Activated CD4-positive, alpha-beta T cell treated with anti-CD3 and anti-CD28 coated beads for 1 hour (primary cell): ENCODE data around the gene TFDP2.
"Not testable (repeated sequence)": the region's sequence is repeated elsewhere in the genome, so short reads cannot be mapped to it uniquely, and the experiment has no call there.

Experiments
- DNase-seq: peaks from one replicate; pipeline ENCODE4 v3.0.0-alpha.2; 2020

Gene TFDP2

DNA sequence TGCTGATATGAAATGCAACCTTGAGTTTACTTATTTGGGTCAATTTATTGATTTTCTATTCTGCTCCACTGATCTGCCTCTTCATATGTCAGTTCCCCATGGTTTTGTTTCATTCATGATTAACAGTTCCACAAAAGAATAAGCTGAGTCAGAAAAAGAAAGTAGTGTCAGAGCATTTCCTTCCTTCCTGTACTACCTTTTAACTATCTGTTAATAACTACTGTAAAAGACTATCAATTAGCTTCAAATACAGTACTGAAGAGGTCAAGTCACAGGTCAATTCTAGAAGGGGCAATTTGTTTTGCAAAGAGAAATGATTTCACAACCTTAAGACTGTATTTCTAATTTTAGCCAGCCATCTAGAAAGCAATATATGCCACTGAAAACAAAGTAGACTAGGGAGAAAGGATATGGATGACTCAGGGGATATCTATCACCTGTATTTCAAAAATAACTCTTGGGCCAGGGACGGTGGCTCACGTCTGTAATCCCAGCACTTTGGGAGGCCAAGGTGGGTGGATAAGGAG is 129.5 kb downstream of the TFDP2 start:
- no peak for DNase-seq

DNA sequence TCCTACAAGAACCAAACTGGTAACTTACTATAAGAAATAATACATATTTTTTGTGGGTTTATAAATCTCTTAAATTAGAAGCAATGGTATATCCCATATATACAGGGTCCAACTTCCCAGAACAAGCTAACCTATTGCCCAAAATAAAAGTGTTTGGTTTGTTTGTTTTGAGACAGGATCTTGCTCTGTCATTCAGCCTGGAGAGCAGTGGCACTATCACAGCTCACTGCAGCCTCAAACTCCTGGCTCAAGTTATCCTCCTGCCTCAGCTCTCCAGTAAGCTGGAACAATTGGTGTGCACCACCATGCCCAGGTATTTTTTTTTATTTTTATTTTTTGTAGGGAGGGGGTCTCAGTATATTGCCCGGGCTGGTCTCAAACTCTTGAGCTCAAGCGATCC is 135.4 kb downstream of the TFDP2 start:
- no peak for DNase-seq

DNA sequence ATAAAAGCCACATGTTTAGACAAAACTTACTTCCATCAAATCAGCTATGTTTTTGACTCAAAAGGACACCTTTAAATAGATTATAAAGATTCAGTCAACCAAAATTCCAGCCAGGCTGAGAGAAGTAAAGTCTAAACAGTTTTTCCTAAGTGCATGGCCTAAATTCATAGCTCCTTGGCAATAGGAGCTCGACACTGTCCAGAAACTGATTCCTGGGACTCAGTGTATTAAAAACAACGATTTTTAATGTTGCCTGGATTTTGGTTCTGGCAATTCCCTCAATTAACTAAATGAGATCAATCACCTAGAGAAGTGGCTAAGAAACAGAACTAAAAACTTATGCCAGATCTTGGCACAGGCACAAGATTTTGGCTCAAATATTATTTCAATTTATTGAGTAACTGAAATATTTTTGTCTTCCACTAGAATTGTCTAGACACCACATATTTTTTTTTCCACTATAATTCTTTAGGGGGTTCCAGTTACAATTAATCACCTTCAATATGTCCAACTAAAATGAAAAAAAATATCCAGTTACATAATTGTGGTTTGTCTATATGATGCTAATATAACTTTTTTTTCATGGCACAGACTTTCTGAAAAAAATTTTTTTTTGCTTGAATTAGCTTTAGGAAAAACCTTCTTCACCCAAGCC is 135.9 kb downstream of the TFDP2 start:
- DNase-seq = no peak

DNA sequence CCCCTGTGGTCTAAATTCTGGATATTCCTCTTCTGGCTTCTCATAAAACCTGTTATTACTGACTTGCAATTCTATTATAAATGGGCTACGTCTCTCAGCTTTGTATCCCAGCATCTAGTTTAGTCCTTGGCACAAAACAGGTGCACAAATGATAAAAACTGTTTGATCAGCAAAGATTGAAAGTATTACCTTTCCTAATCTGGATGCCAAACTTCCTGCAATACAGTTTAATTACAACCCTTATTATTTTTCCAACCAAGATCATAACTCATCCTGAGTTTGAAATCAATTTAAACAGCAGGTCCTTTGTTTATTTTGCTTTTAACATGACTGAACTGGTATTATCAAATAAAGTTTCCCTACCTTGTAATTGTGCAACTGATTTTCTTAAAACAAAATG is 140.3 kb downstream of the TFDP2 start:
- DNase-seq = no peak

DNA sequence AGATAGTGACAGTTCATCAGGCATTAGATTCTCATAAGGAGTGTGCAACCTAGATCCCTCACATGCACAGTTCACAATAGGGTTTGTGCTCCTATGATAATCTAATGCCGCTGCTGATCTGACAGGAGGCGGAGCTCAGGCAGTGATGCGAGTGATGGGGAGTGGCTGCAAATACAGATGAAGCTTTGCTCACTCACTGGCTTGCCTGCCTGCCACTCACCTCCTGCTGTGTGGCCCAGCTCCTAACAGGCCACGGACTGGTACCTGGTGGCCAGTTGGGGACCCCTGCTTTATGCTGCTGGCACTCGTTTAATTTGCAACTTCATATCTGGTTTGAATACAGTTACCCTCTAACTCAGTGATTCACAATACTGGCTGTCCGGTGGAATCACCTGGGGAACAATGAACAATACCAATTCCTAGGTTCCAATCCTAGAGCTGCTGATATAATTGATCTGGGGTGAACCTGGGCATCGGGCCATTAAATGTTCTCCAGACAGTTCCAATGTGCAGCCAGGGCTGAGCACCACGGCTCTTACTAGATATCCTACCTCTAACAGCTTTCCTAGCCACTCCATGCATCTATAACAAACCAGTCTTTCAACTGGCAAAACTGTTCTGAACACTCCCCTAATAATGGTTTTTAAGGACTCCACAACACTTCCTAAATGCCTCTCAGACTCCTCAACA is 141.5 kb downstream of the TFDP2 start:
- no peak for DNase-seq

DNA sequence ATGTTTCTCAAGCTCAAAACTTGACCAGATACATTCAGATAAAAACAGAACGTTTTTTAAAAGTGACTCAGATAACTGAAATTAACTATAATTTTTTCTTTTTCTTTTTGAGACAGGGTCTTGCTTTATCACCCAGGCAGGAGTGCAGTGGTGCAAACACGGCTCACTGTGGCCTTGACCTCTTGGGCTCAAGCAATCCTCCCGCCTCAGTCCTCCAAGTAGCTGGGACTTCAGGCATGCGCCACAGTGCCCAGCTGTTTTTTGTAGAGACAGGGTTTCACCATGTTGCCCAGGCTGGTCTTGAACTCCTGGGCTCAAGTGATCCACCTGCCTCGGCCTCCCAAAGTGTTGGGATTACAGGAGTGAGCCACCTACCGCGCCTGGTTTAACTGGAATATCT is 144.4 kb downstream of the TFDP2 start:
- DNase-seq = not testable (repeated sequence)

DNA sequence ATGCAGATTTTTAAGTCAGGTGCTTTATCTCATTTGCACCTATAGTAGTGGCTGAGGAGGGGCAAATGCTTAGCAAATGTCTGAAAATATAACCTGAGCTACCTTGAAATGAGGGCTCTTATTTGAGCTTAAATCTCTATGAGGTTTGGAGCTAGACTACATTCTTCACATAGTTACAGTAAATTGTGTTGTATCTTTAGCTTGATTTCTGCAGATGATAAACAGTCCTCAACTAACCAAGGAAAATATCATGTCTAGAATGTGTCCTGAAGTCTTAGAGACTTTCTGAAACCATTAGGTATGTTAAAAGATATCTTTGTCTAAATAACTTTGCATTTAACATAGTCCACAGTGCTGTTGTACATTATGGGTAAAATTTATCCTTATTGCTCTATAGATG is 145.3 kb downstream of the TFDP2 start:
- DNase-seq = no peak

DNA sequence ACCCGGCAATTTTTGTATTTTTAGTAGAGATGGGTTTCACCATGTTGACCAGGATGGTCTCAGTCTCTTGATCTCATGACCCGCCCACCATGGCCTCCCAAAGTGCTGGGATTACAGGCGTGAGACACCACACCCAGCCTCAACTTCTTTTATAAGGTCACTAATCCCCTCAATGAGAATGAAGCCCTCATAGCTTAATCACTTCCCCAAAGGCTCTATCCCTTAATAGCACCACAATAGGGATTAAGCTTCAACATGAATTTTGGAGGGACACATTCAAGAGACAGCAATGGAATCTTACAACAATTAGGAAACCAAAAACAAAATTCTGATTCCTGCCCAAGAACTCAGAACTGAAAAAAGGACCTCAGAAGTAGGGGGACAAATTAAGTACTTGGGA is 146.1 kb downstream of the TFDP2 start:
- no peak for DNase-seq

DNA sequence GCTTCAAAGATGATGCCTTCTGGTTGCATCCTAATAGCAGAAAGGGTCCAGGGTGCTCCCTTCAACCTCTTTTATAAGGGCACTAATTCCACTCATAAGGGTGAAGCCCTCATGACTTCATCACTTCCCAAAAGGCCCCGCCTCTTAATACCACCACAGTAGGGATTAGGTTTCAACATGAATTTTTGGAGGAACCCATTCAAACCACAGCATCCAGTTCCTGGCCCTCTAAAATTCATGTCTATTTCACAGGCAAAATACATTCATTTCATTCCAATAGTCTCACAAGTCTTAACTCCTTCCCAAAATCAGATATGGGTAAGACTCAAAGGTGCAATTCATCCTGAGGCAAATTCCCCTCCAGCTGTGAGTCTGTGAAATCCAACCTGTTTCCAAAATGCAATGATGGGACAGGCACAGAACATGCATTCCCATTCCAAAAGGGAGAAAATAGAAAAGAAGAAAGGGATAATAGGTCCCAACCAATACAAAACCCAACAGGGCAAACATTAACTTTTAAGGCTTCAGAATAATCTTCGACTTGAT is 148.9 kb downstream of the TFDP2 start:
- DNase-seq = no peak

DNA sequence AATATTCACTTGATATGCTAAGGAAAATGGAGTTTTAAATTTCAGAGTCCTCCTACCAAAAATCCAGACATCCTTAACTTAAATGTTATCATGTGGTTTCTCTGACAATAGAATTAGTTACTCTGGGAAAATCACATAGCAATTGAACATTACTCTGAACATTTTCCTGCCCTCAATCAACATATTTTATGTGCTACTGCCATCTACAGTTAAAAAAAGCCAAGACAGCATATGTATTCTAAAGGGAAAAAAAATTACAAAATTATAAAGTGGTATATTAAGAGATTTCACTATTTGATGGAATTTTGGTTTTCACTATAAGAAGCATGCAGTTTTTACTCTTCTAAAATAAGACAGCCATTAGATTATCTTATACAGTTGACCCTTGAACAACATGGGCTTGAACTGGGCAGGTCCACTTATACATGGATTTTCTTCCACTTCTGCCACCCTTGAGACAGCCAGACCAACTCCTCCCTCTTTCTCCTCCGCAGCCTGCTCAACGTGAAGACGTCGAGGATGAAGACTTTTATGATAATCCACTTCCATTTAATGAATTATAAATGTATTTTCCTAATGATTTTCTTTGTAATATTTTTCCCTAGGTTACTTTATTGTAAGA is 150.6 kb downstream of the TFDP2 start:
- no peak for DNase-seq

DNA sequence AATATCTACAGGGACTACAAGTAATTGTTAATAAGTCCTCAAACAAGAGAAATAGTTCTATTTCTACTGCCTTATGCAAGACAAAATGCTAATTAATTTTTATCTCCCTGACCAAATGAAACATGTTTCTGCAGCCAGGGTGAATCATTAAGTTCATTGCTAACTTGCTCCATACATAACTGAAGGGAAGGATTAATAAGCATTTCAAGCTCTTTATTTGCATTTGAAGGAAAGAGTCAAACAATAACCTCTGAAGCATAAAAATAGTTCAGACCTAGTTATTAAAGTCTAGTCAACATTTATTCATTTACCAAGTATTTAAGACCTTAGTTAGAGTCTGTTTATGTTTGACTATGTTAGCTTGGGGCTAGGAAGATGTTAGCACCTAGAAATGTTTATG is 152.9 kb downstream of the TFDP2 start:
- DNase-seq = no peak

DNA sequence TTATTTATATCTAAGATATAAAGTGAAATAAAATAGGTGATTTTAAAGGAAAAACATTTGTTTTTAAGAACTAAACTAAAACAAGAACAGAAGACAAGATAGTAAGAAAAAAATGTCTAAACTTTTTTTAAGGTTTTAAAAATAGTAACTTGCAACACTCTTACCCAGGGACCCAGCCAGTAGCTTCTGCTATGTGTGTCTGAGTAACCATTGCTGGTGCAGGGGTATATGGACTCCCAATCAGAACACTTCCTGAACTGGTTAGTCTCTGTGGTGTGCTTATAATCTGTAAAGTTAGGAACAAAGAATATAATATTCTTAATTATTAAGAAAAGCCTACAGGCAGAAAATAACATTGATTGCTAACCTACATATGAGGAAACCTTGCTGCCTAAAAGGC is 154.5 kb downstream of the TFDP2 start:
- no peak for DNase-seq

DNA sequence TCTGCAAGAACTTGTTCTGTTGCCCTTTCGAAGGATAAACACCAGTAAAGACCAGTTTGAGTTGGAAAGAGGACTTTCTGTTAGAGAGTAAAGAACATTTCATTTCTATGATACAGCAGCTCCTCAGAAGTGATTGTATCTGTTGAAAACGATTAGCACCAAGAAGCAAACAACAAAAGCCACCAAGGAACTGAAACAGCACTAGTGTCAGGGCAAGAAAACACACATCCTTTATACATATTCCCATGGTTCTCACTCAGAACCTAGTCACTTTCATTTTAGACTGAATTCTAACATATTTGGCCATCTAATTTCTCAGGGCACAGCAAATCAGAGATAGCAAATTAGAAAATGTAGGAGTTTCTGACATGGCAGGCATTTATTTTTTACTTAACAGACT is 156.8 kb downstream of the TFDP2 start:
- no peak for DNase-seq

DNA sequence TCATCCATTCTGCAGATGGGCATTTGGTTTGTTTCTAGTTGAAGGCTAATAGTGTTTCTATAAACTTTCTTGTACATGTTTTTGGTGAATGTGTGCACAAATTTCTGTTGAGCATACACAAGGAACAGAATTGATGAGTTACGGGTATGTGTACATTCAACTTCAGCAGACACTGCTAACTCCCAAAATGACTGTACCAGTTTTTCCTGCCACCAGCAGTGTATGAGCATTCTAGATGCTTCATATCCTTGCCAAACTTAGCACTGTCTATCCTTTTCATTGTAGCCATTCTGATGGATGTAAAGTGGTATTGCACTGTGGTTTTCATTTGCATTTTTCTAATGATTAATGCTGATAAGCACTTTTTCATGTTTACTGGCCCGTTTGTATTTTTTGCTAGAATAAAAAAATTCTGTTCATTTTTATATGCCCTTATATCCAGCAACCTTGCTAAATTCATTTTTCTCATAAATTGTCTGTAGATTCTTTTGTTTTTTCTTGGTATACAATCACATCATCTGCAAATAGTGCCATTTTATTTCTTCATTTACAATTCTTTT is 162.7 kb downstream of the TFDP2 start:
- no peak for DNase-seq

DNA sequence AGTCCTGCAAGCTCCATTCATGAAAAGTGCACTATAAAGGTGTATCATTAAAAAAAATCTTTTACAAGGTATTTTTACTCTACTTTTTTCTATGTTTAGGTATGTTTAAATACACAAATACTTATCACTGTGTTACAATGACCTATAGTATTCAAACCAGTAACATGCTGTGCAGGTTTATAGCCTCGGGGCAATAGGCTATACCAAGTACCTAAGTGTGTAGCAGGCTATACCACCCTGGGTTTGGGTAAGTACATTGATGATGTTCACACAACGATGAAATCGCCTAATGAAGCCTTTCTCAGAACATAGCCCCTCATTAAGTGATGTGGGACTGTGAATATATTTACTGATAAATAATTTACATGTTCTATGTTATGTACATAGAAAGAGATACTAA is 168.3 kb downstream of the TFDP2 start:
- DNase-seq = no peak

DNA sequence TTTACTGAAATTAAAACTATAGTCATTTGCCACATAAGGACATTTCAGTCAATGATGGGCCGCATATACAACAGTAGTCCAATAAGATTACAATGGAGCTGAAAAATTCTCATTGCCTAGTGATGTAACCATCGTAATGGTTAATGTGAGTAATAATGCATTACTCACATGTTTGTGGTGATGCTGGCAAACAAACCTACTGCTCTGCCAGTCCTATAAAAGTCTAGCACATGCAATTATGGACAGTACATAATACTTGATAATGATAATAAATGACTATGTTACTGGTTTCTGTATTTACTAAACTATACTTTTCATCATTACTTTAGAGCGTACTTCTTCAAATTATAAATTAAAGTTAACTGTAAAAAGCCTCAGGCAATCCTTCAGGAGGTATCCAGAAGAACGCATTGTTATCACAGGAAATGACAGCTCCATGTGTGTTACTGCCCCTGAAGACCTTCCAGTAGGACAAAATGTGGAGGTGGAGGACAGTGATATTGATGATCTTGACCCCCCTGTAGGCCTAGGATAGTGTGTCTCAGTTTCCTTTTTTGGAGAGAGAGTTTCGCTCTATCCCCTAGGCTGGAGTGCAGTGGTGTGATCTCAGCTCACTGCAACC is 170.2 kb downstream of the TFDP2 start:
- no peak for DNase-seq

DNA sequence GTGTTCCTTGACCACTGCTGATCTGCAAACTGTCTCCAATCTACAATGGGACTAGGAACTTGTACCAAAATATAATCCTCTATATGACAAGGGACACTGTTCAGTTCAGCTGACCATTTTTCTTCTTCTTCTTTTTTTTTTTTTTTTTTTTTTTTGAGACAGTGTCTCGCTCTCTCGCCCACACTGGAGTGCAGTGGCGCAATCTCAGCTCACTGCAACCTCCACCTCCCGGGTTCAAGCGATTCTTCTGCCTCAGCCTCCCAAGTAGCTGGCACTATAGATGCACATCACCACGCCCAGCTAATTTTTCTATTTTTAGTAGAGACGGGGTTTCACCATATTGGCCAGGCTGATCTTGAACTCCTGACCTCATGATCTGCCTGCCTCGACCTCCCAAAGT is 174.6 kb downstream of the TFDP2 start:
- not testable (repeated sequence) for DNase-seq

DNA sequence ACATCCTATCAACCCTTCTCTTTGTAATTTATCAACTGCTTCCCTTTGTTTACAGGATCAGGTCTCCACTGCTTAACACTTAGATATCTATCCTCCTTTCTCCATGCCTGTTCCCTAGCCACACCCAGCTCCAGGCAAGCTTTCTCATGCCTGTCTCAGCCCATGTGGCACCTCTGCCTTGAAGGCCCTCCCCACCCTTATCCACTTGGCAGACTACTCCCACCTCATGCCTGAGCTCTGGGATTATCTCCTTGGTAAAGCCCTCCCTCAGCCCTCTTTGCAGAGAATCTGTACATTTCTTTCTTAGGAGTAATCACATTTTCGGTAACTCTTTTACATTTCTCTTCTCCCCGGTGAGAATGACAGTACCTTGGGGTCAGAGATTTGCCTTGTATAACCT is 176.9 kb downstream of the TFDP2 start:
- no peak for DNase-seq

DNA sequence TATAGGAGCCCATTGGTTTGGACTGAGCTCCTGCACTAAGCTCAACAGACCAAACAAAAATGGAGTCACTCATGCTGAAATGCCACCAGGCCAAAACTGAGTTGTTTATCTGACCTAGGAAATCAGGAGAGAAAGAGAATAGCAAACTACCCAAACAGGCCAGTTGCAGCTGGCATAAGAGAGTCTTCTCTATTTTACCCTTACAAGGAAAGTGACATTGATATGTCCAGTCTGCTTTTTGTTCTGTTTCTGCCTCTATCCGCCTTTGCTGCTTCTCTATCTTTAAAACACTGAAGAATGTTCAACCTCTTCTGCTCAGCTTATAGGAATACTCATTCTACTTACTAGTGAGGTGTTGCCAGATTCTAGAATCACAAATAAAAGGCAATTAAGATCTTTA is 177.8 kb downstream of the TFDP2 start:
- DNase-seq = no peak

DNA sequence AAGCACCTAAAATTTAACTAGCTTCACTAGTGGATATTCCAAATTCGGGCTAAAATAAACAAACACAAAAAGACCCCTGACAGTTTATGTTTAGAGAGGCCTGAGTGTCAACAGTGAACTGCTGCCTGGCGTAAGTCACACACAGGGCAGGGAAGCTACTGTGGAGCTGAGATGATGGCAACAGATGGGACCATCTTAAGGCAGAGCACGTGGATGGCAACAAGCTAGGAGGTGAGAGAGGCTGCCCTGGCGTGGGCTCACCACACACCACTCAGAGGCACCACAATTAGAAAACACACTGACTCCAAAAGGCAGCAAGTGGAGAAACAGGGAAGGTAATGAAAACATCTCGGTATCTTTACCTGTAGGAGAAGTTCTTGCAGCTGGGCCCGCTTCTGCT is 179.6 kb downstream of the TFDP2 start:
- no peak for DNase-seq

DNA sequence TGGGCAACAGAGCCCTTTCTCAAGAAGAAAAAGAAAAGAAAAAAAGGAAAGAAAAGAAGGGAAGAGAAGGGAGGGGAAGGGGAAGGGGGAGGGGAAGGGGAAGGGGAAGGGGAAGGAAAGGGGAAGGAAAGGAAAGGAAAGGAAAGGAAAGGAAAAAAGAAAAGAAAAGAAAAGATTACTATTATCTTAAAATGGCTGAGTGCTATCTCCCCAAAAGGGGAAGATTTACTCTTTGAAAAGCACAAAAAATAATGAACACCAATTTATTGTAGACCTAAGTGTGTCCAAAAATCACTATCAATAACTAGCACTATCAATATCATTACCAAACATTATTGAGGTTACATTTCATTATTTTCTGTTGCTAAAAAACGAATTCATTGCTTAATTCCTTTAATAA is 183.9 kb downstream of the TFDP2 start:
- no peak for DNase-seq

DNA sequence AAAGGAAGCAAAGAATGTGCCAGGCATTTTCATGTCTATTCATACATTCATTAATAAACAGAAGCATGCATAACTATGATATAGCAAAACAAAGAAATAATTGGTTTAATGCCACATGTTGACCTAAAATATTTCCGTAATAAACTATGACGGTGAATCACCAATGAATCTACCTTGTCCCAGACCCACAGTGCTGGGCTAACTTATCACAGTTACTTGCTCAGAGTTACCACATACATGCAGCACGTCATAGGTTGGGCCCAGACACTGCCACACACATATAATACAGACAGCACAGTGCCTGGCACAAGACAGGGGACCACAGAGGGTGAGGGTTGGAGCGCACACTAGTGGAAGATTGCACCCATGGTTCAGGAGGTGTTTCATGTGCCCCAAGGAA is 186.0 kb downstream of the TFDP2 start:
- DNase-seq = no peak

DNA sequence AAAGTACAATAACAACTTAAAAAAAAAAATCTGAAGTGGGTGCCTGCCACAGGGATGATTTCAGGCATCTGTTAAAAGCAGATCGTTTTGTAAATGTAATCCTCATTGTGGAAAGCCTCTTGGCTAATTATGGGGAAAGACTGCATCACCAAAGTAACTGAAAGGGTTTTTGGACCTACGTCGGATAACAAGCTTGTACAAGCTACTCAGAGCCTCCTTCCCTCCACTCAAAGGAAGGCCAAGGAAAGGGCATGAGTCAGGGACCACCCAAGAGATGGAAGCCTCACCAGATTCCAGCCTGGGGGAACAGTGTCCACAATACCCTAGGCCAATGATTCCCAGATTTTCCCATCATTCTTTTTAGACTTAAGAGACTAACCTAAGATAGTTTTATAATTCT is 188.6 kb downstream of the TFDP2 start:
- no peak for DNase-seq
